Panc1 (cell line): ENCODE measurements around the gene FHIT. TPM values are rescaled to one million over a fixed set of nuclear protein-coding genes. Genes with fewer than 3 reads are reported as not detected.

Experiments
- ATAC-seq: fragments of 200-7000 bp; cut with Tn5 transposase; 2 replicates; pipeline ENCODE4 v1.9.1; 2020; ENCODE audit warnings: mild to moderate bottlenecking, moderate library complexity
- BruUV-seq: library from RNA; stranded (reverse); fragments of 400-500 nt; replicated peaks from 2 replicates; lab custom pipeline; 2021; lab: Mats Ljungman, UMichigan
- CTCF ChIA-PET: fragments of 300-600 bp; sonication (Branson Sonifier 250); formaldehyde crosslinking; loops from one replicate; lab custom pipeline; 2022; ENCODE audit warnings: antibody characterized with exemption; lab: Charles Lee
- POLR2A ChIA-PET: fragments of 300-600 bp; sonication (Branson Sonifier 250); formaldehyde crosslinking; loops from one replicate; lab custom pipeline; 2022; ENCODE audit warnings: antibody characterized with exemption; lab: Charles Lee
- DNase-seq: peaks from one replicate; pipeline ENCODE4 v3.0.0-alpha.2; 2010; ENCODE audit warnings: low read depth, low spot score
- H3K27ac ChIP-seq: 2 replicates; pipeline ENCODE4 v1.5.1; 2011; ENCODE audit warnings: mild to moderate bottlenecking, low read length, inconsistent platforms
- H3K27me3 ChIP-seq: fragments of 200-500 bp; sonication (Bioruptor generic); 2 replicates; pipeline ENCODE4 v1.6.0; 2014; ENCODE audit warnings: low read length, inconsistent platforms; ENCODE audit not compliant: control insufficient read depth, insufficient read depth
- H3K36me3 ChIP-seq: fragments of 200-500 bp; sonication (Bioruptor generic); 2 replicates; pipeline ENCODE4 v1.5.1; 2014; ENCODE audit warnings: inconsistent platforms, mild to moderate bottlenecking, low read length, moderate library complexity; ENCODE audit not compliant: control insufficient read depth, insufficient read depth
- H3K4me1 ChIP-seq: 2 replicates; pipeline ENCODE4 v1.5.1; 2011; ENCODE audit warnings: inconsistent platforms, mild to moderate bottlenecking, low read length, moderate library complexity; ENCODE audit not compliant: control insufficient read depth, insufficient read depth
- H3K4me3 ChIP-seq, 2 experiments: 2 replicates each; pipeline ENCODE4 v1.5.1; 2011 to 2012; ENCODE audit warnings: low read depth in 2 of 2, low read length in 2 of 2, mild to moderate bottlenecking in 2 of 2, inconsistent platforms in 1 of 2, moderate library complexity in 1 of 2
- H3K9me3 ChIP-seq: fragments of 200-500 bp; sonication (Bioruptor generic); 2 replicates; pipeline ENCODE4 v1.5.1; 2014; ENCODE audit warnings: low read depth, mild to moderate bottlenecking, inconsistent platforms, low read length, moderate library complexity; ENCODE audit not compliant: control insufficient read depth, insufficient read depth
- CTCF ChIP-seq: fragments of 450-650 bp; IDR thresholded peaks from 2 replicates; pipeline ENCODE4 v1.5.1; 2017; ENCODE audit warnings: mild to moderate bottlenecking
- POLR2AphosphoS5 ChIP-seq: IDR thresholded peaks from 2 replicates; pipeline ENCODE4 v1.6.1; 2012; ENCODE audit warnings: mild to moderate bottlenecking, low read depth, low read length, moderate library complexity
- REST ChIP-seq, 2 experiments: IDR thresholded peaks; 2 replicates each; pipeline ENCODE4 v1.6.1; 2011 to 2012; ENCODE audit warnings: low read depth in 2 of 2, control low read depth in 1 of 2, low read length in 1 of 2, mild to moderate bottlenecking in 1 of 2, moderate library complexity in 1 of 2; ENCODE audit not compliant: insufficient read depth in 1 of 2
- SIN3A ChIP-seq: IDR thresholded peaks from 2 replicates; pipeline ENCODE4 v1.6.1; 2012; ENCODE audit warnings: low read depth, mild to moderate bottlenecking, low read length, moderate library complexity, borderline replicate concordance; ENCODE audit not compliant: insufficient read depth
- TCF7L2 ChIP-seq: IDR thresholded peaks from 2 replicates; pipeline ENCODE4 v1.6.1; 2011; ENCODE audit warnings: mild to moderate bottlenecking, low read depth, low read length, inconsistent platforms
- in situ Hi-C: cut with HindIII; loops from 2 replicates; pipeline ENCODE4 v1.10.0; 2016; ENCODE audit warnings: low sequenced_read_pairs, low pct_unique_long_range_greater_than_20kb
- intact Hi-C: fragments of 100-400 bp; cut with micrococcal nuclease; formaldehyde crosslinking; loops from one replicate; pipeline ENCODE4 v1.10.0; 2022; ENCODE audit not compliant: unreplicated experiment
- total RNA-seq: library from RNA; stranded (reverse); gene quantifications from one replicate; pipeline ENCODE4 v1.2.1, GENCODE V29; 2021; ENCODE audit not compliant: unreplicated experiment

FHIT gene
- total RNA-seq, 1 experiment from 2014 or later = 2.2 TPM

GRCh38 chr3:60140160-60140559, 1111.1 kb downstream of the FHIT start:
- Histone ChIP-seq H3K4me1 (no peaks in the 10 kb centered on the region), H3K9me3 (no peaks in the 10 kb centered on the region), H3K4me3 (no peak overlapping the region), H3K27me3 (no peaks in the 10 kb centered on the region), H3K27ac (no peak overlapping the region), H3K36me3 (no peaks in the 10 kb centered on the region)
- ChIA-PET POLR2A (no interaction called here), CTCF (no interaction called here)
- in situ Hi-C loops (no loop called here), intact Hi-C loops (no loop called here)
- ATAC-seq (no peak), DNase-seq (no peak)
- BruUV-seq = no TSS peak
- TF ChIP-seq SIN3A (no peak), TCF7L2 (no peak), CTCF (no peak), POLR2AphosphoS5 (no peak), REST (IDR thresholded peaks at IDR 0.05; ENCODE audit: insufficient read depth in 1 of 2, low read depth in 2 of 2, low read length in 1 of 2) (no peak)

- H3K4me1 ChIP-seq = no peaks in the 10 kb centered on the region
- no peak for ATAC-seq
- no peaks in the 10 kb centered on the region for H3K36me3 ChIP-seq
- CTCF ChIA-PET = no interaction called here
- intact Hi-C loops (no loop called here), in situ Hi-C loops (no loop called here)
- POLR2A ChIA-PET = no interaction called here
- H3K27ac ChIP-seq = no peak overlapping the region
- no peak overlapping the region for H3K4me3 ChIP-seq
- no peaks in the 10 kb centered on the region for H3K9me3 ChIP-seq
- no TSS peak for BruUV-seq
- no peaks in the 10 kb centered on the region for H3K27me3 ChIP-seq
- no peak for TF ChIP-seq POLR2AphosphoS5
- TF ChIP-seq SIN3A = no peak
- TF ChIP-seq REST (IDR thresholded peaks at IDR 0.05; ENCODE audit: insufficient read depth in 1 of 2, low read depth in 2 of 2, low read length in 1 of 2) = no peak
- TF ChIP-seq TCF7L2 = no peak
- TF ChIP-seq CTCF = no peak
- DNase-seq = no peak
These were observed 1114.7 kb downstream of the FHIT start for GRCh38 chr3:60136601-60137000.
